Fibroblast of skin of right biceps (primary cell): ENCODE results near the gene C5orf52.
"Not testable (repeated sequence)": the region's sequence is repeated elsewhere in the genome, so short reads cannot be mapped to it uniquely, and the experiment has no call there.

Experiments
- DNase-seq: peaks from one replicate; pipeline ENCODE4 v3.0.0-alpha.2; 2013

Gene C5orf52

GRCh38 chr5:157670662-157671591 lies at the start of gene C5orf52:
TSS of gene C5orf52 (plus strand) at chr5:157671533. CDS start at chr5:157671615, 82 bp downstream.
- DNase-seq: peak; percentile 39

DNA sequence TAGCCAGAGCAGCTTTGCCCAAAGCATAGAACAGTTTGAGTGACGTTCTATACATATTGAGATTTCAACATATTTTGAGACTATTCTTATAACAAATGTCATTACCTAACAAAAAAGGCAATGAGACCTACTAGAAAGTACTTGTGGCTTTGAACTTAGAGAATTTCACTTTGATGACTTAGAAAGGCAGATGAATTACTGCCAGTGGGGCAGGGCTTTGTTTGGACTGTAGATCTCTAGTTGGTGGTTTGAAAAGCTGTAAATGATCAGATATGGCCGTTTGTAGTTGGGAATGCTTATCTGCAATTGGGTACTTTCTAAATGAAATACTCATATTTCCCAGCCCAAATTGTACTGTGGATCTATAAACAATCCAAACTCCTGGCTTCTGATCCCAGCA lies 47.2 kb upstream of the C5orf52 start:
- DNase-seq: no peak

DNA sequence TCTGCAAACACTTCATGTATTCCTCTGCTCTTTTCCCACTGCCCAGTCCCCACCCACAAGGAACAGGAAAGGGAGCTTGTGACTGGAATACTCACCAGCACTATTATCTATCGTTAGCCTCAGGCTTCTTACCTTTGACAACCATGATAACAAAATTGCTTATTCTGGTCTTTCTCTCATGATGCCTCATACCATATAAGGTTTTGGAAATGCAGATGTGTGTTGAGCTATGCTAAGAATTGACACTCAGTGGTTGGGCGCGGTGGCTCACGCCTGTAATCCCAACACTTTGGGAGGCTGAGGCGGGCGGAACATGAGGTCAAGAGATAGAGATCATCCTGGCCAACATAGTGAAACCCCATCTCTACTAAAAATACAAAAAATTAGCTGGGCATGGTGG lies 44.5 kb upstream of the C5orf52 start:
- DNase-seq: no peak

DNA sequence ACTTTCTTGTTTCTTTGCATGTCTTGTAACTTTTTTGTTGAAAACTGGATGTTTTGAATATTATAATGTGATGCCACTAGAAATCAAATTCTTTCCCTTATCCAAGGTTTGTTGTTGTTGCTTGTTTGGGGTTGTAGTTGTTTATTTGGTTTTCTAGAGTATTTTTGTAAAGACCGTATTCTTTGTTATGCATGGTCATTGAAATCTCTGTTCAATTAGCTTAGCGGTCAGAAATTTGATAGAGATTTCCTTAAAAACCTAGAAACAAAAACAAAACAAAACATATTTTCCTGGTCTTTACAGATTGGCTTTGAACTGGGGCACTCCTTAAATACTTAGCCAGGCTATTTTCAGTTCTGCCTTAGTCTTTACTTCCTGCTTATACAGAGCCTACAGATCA lies 41.0 kb upstream of the C5orf52 start:
- DNase-seq: no peak

- no peak for DNase-seq
These were observed 30.8 kb upstream of the C5orf52 start for GRCh38 chr5:157640406-157641066.

DNA sequence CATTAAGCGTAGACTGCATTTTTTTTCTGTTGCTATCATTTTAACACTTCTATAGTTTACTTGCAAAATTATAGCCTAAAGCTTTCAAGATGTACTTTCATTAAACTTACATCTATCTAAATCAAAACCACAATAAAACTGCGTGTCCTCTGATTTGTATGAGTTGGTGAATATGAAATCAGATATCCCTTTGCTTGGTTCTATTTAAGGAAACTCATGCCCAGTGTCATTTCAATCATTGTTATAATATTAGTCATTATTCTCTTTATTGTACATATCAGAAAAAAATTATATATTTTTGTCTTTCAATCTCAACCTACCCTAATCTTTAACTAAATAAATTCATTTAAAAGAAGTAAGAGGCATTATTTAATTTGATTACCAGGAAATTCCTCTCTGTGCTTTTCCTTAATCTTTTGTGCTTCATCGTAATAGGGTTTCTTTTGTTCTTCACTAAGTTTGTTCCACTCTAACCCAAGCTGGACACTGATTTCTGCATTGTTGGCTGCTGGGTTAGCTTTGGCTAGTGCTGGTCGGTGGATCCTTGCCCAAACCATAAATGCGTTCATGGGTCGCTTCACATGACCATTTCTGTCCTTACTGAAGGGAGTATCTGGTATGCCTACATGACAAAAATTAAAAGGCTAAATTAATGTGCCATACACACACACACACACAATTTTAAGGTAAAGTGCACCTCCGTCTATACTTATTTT lies 22.9 kb upstream of the C5orf52 start:
- DNase-seq: peak; percentile 11

GRCh38 chr5:157649101-157649500 lies 22.2 kb upstream of the C5orf52 start:
- DNase-seq: no peak

GRCh38 chr5:157650991-157651611 lies 20.2 kb upstream of the C5orf52 start:
- no peak for DNase-seq

- DNase-seq: peak; percentile 71
These were observed 19.5 kb upstream of the C5orf52 start for GRCh38 chr5:157651623-157652376.

- DNase-seq: no peak
These were observed 19.0 kb upstream of the C5orf52 start, which contains the start of gene SOX30 for GRCh38 chr5:157652377-157652692. TSS of gene SOX30 (minus strand) at chr5:157652438. CDS start at chr5:157652078, 360 bp downstream.

DNA sequence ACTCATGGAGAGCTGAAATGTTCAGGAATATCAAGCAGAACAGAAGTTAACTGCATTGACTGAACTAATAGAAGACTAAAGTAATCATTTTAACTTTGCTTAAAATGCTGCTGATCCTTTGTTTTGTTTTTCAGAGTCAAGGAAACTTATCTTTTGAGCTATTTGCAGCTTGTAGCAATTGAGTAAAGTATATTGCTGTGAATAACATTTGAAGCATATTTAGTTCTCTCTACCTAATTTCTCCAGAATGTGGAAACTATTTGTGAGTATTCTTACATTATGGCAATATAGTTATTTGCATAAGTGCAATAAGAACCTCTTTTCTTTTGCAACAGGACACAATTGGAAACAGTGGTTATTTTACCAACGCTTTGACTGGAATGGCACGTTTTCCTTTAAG lies 13.8 kb upstream of the C5orf52 start:
- no peak for DNase-seq

DNA sequence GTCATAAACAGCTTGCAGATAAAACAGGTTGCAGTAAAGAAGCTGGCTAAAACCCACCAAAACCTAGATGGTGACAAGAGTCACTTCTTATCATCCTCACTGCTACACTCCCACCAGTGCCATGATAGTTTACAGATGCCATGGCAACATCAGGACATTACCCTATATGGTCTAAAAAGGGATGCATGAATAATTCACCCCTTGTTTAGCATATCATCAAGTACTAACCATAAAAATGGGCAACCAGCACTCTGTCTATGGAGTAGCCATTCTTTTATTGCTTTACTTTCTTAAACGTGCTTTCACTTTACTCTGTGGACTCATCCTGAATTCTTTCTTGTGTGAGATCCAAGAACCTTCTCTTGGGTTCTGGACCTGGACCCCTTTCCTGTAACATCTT lies 12.4 kb upstream of the C5orf52 start:
- no peak for DNase-seq

DNA sequence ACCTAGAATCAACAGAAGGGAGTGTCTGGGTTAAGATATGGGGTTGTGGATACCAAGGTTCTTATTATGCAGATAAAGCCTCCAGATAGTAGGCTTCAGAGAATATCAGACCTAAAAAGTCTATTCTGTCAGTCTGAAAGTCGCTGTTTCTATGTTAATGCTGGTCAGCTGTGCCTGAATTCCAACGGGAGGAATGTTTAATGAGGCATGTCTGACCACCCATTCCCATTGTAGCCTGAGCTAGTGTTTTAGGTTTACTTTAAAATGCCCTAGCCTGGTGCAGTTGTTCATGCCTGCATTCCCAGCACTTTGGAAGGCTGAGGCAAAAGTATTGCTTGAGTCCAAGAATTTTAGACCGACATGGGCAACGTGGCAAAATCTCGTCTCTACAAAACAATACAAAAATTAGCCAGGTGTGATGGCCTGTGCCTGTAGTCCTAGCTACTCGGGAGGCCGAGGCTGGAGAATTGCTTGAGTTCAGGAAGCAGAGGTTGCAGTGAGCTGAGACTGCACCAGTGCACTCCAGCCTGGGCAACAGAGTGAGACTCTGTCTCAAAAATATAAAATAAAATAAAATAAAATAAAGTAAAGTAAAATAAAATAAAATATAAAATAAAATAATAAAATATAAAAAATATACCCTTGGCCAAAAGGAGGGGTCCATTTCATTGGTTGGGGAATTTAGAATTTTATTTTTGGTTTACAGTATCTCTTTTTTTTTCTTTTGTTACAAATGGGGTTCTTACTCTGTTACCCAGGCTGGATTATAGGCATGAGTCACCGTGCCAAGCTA lies 11.3 kb upstream of the C5orf52 start:
- DNase-seq: no peak

- peak; percentile 76 for DNase-seq
These were observed 5.8 kb upstream of the C5orf52 start for GRCh38 chr5:157665467-157666070.

DNA sequence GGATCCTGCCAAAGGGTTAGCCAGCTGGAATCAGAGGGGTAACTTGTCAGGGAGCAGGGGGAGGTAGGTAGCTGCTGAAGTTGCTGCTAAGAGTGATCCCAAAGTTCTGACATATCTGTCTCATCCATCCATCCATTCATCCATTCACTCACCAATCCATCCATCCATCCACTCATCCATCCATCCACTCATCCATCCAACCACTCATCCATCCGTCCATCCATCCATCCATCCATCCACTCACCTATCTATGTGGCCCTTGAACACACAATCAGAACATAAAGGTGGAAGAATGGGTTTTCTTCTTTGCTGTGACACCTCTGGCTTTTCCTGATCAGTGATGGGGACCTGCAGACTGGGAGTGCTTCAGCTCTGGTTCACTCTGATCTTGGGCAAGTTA lies 3.0 kb upstream of the C5orf52 start:
- DNase-seq: no peak

DNA sequence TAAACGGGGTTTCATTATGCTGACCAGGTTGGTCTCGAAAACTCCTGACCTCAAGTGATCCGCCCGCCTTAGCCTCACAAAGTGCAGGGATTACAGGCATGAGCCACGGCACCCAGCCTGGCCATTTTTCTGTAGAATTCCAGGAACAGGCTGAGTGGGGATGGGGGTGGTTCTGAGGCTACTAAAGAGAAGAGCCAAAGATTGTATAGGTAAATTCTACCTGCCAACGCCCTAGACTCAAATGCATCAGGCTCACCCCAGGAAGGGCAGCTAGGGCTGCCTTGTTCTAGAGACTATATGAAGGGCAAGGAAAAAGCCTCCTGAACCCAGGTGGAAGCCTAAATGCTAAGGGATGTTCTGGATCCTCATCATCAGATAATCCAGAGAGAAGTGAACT lies 1.6 kb upstream of the C5orf52 start:
- DNase-seq: no peak

DNA sequence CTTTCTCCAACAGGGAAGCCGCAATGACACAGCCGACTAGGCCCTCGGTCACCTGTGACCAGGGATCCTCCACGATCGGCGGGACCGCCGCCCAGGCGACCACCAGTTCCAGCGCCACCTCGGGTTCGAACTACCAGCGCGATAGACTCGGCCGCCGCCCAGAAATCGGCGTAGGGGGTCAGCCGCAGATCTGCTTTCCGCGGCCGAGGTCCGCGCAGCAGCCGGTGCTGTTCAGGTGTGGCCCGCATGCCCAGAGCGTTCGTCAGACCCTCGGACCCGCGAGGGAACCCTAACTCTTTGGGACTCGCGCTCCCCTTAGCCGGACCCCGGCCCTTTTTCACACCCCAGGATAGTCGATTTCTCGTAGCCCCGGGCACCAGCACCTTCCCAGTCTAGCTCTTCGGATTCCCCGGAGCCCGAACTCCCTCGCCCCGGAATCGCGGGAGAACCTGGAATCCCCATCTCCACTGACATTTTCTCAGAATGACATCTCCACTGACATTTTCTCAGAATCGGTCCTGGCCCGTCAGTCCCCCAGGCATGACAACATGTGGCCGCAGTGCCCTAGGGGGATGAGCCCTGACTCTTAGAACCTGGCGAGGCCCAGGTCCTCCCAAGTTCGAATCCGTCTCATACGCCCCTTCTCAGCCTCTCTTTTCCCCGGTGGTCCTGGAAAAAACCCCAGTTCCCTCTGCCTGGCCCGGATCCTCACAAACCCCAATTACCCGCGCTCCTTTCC lies 428 bp downstream of the C5orf52 start:
- DNase-seq: no peak

DNA sequence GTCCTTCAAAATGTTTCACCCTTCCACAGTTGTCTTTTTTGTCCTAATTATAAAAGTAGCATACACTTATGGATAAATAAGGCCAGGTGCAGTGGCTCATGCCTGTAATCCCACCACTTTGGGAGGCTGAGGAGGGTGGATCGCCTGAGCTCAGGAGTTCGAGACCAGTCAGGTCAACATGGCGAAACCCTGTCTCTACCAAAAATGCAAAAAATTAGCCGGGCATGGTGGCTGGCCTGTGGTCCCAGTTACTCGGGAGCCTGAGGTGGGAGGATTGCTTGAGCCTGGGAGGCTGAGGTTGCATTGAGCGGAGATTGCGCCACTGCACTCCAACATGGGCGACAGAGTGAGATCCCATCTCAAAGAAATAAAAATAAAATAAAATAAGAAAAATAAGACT lies 1.6 kb downstream of the C5orf52 start:
- no peak for DNase-seq

DNA sequence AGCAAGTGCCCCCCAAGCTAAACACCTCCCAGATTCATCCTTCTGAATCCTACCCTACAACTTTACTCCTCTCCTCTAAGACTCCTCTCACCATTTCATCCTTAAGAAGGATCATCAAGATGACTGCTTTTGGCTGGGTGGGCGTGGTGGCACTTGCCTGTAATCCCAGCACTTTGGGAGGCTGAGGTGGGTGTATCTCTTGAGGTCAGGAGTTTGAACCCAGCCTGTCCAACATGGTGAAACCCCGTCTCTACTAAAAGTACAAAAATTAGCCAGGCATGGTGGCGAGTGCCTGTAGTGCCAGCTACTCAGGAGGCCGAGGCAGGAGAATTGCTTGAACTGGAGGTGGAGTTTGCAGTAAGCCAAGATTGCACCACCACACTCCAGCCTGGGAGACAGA lies 3.0 kb downstream of the C5orf52 start:
- DNase-seq: not testable (repeated sequence)

DNA sequence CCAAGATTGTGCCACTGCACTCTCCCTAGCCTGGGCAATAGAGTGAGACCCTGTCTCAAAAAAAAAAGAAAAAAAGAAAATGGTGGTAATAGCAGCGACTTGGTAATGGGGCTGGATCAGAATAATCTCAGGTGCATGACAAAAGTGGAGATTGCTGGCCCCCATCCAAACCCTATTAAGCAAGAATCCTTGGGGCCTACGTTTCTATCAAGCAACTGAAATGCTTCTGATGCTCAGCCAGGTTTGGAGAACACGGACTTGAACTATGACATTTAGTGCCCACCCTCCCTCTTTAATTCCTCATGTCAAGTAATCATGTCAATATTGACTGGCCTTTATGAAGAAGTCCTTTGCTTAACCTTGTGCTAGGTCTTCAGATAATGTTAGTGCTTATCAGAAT lies 6.6 kb downstream of the C5orf52 start:
- DNase-seq: no peak
